Activated CD4-positive, alpha-beta T cell treated with anti-CD3 and anti-CD28 coated beads, Interleukin-2, amount 10 ng/mL, durations not matched to agents 24 days and 14 days (primary cell): ENCODE measurements around the gene CRHR2. TPM values are rescaled to one million over a fixed set of nuclear protein-coding genes. Genes with fewer than 3 reads are reported as not detected.

Experiments
- DNase-seq: peaks from one replicate; pipeline ENCODE4 v3.0.0; 2022
- H3K27ac Mint-ChIP-seq: one replicate; pipeline ENCODE4 v1.8.0; 2022; ENCODE audit warnings: mild to moderate bottlenecking, mixed read lengths
- H3K27me3 Mint-ChIP-seq: one replicate; pipeline ENCODE4 v1.8.0; 2022; ENCODE audit warnings: mixed read lengths
- H3K36me3 Mint-ChIP-seq: one replicate; pipeline ENCODE4 v1.8.0; 2022; ENCODE audit warnings: low read depth, mild to moderate bottlenecking, mixed read lengths
- H3K4me1 Mint-ChIP-seq: one replicate; pipeline ENCODE4 v1.8.0; 2021; ENCODE audit warnings: mixed read lengths
- H3K4me3 Mint-ChIP-seq: one replicate; pipeline ENCODE4 v1.8.0; 2022; ENCODE audit warnings: mild to moderate bottlenecking, moderate library complexity, mixed read lengths
- H3K9me3 Mint-ChIP-seq: one replicate; pipeline ENCODE4 v1.8.0; 2021; ENCODE audit warnings: mixed read lengths
- intact Hi-C: fragments of 100-400 bp; cut with micrococcal nuclease; formaldehyde crosslinking; loops from one replicate; pipeline ENCODE4 v1.15.1; 2023
- total RNA-seq: library from RNA; stranded (reverse); gene quantifications from 2 replicates; pipeline ENCODE4 v1.2.3, GENCODE V29; 2022

Gene CRHR2
- total RNA-seq, 1 donor from 2014 or later, result not detected

- Mint-ChIP-seq H3K4me3 (no peak overlapping the region), H3K4me1 (no peaks in the 10 kb centered on the region), H3K27me3 (no peaks in the 10 kb centered on the region), H3K36me3 (peaks cover 26% of the 10 kb centered on the region), H3K9me3 (peaks cover 27% of the 10 kb centered on the region), H3K27ac (no peak overlapping the region)
- DNase-seq, result no peak
- intact Hi-C loops, result no loop called here
Observed at GRCh38 chr7:30717181-30717580, 34.9 kb upstream of the CRHR2 start.

GRCh38 chr7:30714129-30714528 lies 31.9 kb upstream of the CRHR2 start:
- Mint-ChIP-seq H3K4me3 (no peak overlapping the region), H3K27me3 (no peaks in the 10 kb centered on the region), H3K36me3 (peaks cover 18% of the 10 kb centered on the region), H3K27ac (no peak overlapping the region), H3K9me3 (peaks cover 18% of the 10 kb centered on the region), H3K4me1 (no peaks in the 10 kb centered on the region)
- no peak for DNase-seq
- intact Hi-C loops, result no loop called here

- no peak for DNase-seq
- H3K4me1 Mint-ChIP-seq, result no peaks in the 10 kb centered on the region
- H3K9me3 Mint-ChIP-seq, result peaks cover 12% of the 10 kb centered on the region
- intact Hi-C loops, result no loop called here
- H3K27me3 Mint-ChIP-seq, result no peaks in the 10 kb centered on the region
- H3K36me3 Mint-ChIP-seq, result peaks cover 15% of the 10 kb centered on the region
- no peak overlapping the region for H3K27ac Mint-ChIP-seq
- H3K4me3 Mint-ChIP-seq, result no peak overlapping the region
Observed at GRCh38 chr7:30713392-30713791, 31.1 kb upstream of the CRHR2 start.

- no peaks in the 10 kb centered on the region for H3K36me3 Mint-ChIP-seq
- intact Hi-C loops, result no loop called here
- no peak overlapping the region for H3K27ac Mint-ChIP-seq
- DNase-seq, result no peak
- H3K9me3 Mint-ChIP-seq, result no peaks in the 10 kb centered on the region
- H3K4me1 Mint-ChIP-seq, result no peaks in the 10 kb centered on the region
- H3K4me3 Mint-ChIP-seq, result no peak overlapping the region
- H3K27me3 Mint-ChIP-seq, result no peaks in the 10 kb centered on the region
Observed at GRCh38 chr7:30710669-30711068, 28.4 kb upstream of the CRHR2 start.

- Mint-ChIP-seq H3K27me3 (no peaks in the 10 kb centered on the region), H3K27ac (no peak overlapping the region), H3K4me3 (no peak overlapping the region), H3K9me3 (no peaks in the 10 kb centered on the region), H3K4me1 (no peaks in the 10 kb centered on the region), H3K36me3 (no peaks in the 10 kb centered on the region)
- no peak for DNase-seq
- intact Hi-C loops, result no loop called here
Observed at GRCh38 chr7:30709549-30709948, 27.3 kb upstream of the CRHR2 start.

GRCh38 chr7:30708983-30709382 lies 26.7 kb upstream of the CRHR2 start:
- H3K36me3 Mint-ChIP-seq, result no peaks in the 10 kb centered on the region
- no peaks in the 10 kb centered on the region for H3K4me1 Mint-ChIP-seq
- no peak overlapping the region for H3K4me3 Mint-ChIP-seq
- H3K27ac Mint-ChIP-seq, result no peak overlapping the region
- H3K27me3 Mint-ChIP-seq, result no peaks in the 10 kb centered on the region
- intact Hi-C loops, result no loop called here
- no peaks in the 10 kb centered on the region for H3K9me3 Mint-ChIP-seq
- no peak for DNase-seq

- no peak for DNase-seq
- no peaks in the 10 kb centered on the region for H3K9me3 Mint-ChIP-seq
- H3K4me1 Mint-ChIP-seq, result no peaks in the 10 kb centered on the region
- no peaks in the 10 kb centered on the region for H3K27me3 Mint-ChIP-seq
- H3K4me3 Mint-ChIP-seq, result no peak overlapping the region
- intact Hi-C loops, result no loop called here
- no peaks in the 10 kb centered on the region for H3K36me3 Mint-ChIP-seq
- H3K27ac Mint-ChIP-seq, result no peak overlapping the region
Observed at GRCh38 chr7:30708412-30708811, 26.2 kb upstream of the CRHR2 start.

GRCh38 chr7:30707391-30708357 lies 25.4 kb upstream of the CRHR2 start:
- DNase-seq, result no peak
- H3K36me3 Mint-ChIP-seq, result no peaks in the 10 kb centered on the region
- H3K27ac Mint-ChIP-seq, result no peak overlapping the region
- no peaks in the 10 kb centered on the region for H3K4me1 Mint-ChIP-seq
- H3K4me3 Mint-ChIP-seq, result no peak overlapping the region
- no peaks in the 10 kb centered on the region for H3K9me3 Mint-ChIP-seq
- intact Hi-C loops, result no loop called here
- H3K27me3 Mint-ChIP-seq, result peaks cover 2% of the 10 kb centered on the region

GRCh38 chr7:30706908-30707307 lies 24.7 kb upstream of the CRHR2 start:
- DNase-seq, result no peak
- peaks cover 6% of the 10 kb centered on the region for H3K27me3 Mint-ChIP-seq
- intact Hi-C loops, result no loop called here
- no peak overlapping the region for H3K27ac Mint-ChIP-seq
- no peaks in the 10 kb centered on the region for H3K9me3 Mint-ChIP-seq
- H3K4me1 Mint-ChIP-seq, result peaks cover 3% of the 10 kb centered on the region
- H3K36me3 Mint-ChIP-seq, result no peaks in the 10 kb centered on the region
- no peak overlapping the region for H3K4me3 Mint-ChIP-seq

GRCh38 chr7:30706316-30706715 lies 24.1 kb upstream of the CRHR2 start:
- H3K4me3 Mint-ChIP-seq, result no peak overlapping the region

GRCh38 chr7:30705596-30705995 lies 23.3 kb upstream of the CRHR2 start:
- DNase-seq, result no peak
- Mint-ChIP-seq H3K36me3 (no peaks in the 10 kb centered on the region), H3K27ac (no peak overlapping the region), H3K4me1 (peaks cover 3% of the 10 kb centered on the region), H3K9me3 (no peaks in the 10 kb centered on the region), H3K4me3 (no peak overlapping the region), H3K27me3 (peaks cover 11% of the 10 kb centered on the region)
- intact Hi-C loops, result no loop called here

More at GRCh38 chr7:30706316-30706715, 24.1 kb upstream of the CRHR2 start:
- Mint-ChIP-seq H3K27me3 (peaks cover 7% of the 10 kb centered on the region), H3K4me1 (peaks cover 3% of the 10 kb centered on the region), H3K9me3 (no peaks in the 10 kb centered on the region), H3K27ac (no peak overlapping the region), H3K36me3 (no peaks in the 10 kb centered on the region)
- intact Hi-C loops, result no loop called here
- DNase-seq, result no peak

GRCh38 chr7:30705008-30705407 lies 22.8 kb upstream of the CRHR2 start:
- peaks cover 3% of the 10 kb centered on the region for H3K4me1 Mint-ChIP-seq
- no peaks in the 10 kb centered on the region for H3K9me3 Mint-ChIP-seq
- H3K27me3 Mint-ChIP-seq, result peaks cover 11% of the 10 kb centered on the region
- no peak overlapping the region for H3K4me3 Mint-ChIP-seq
- intact Hi-C loops, result no loop called here
- no peak for DNase-seq
- no peaks in the 10 kb centered on the region for H3K36me3 Mint-ChIP-seq
- H3K27ac Mint-ChIP-seq, result no peak overlapping the region

GRCh38 chr7:30703756-30704155 lies 21.5 kb upstream of the CRHR2 start:
- Mint-ChIP-seq H3K27me3 (peaks cover 11% of the 10 kb centered on the region), H3K36me3 (no peaks in the 10 kb centered on the region), H3K27ac (no peak overlapping the region), H3K9me3 (no peaks in the 10 kb centered on the region), H3K4me1 (peaks cover 8% of the 10 kb centered on the region), H3K4me3 (no peak overlapping the region)
- no peak for DNase-seq
- intact Hi-C loops, result no loop called here

GRCh38 chr7:30702200-30702599 lies 19.9 kb upstream of the CRHR2 start:
- Mint-ChIP-seq H3K4me3 (no peak overlapping the region), H3K4me1 (peaks cover 21% of the 10 kb centered on the region), H3K27ac (no peak overlapping the region), H3K36me3 (no peaks in the 10 kb centered on the region), H3K27me3 (peaks cover 11% of the 10 kb centered on the region), H3K9me3 (no peaks in the 10 kb centered on the region)
- intact Hi-C loops, result loop anchor here (1.0 kb wide), 1 partner anchor 38 kb away; no protein-coding TSS in a partner anchor
- peak; percentile 81 for DNase-seq
